Large intestine (tissue), 3 donors: Measurements from ENCODE around the gene CDH13. TPM values are rescaled to one million over a fixed set of nuclear protein-coding genes. Genes with fewer than 3 reads are reported as not detected.

Source experiments
- DNase-seq, 2 donors: peaks; one replicate each; pipeline versions ENCODE4 v3.0.0 to v3.0.0-alpha.2; 2013
- H3K27ac ChIP-seq: one replicate; pipeline ENCODE4 v1.5.1; 2013; ENCODE audit warnings: low read length
- H3K27me3 ChIP-seq: 2 replicates; pipeline ENCODE4 v1.6.1; 2013; ENCODE audit warnings: low read length; ENCODE audit not compliant: control insufficient read depth, insufficient read depth
- H3K36me3 ChIP-seq: 2 replicates; pipeline ENCODE4 v1.6.1; 2013; ENCODE audit warnings: low read length; ENCODE audit not compliant: control insufficient read depth, insufficient read depth
- H3K4me1 ChIP-seq: one replicate; pipeline ENCODE4 v1.6.1; 2013; ENCODE audit warnings: low read length; ENCODE audit not compliant: control insufficient read depth, insufficient read depth
- H3K4me3 ChIP-seq: one replicate; pipeline ENCODE4 v1.5.1; 2013; ENCODE audit warnings: low read length
- H3K9me3 ChIP-seq: one replicate; pipeline ENCODE4 v1.6.1; 2013; ENCODE audit warnings: mild to moderate bottlenecking, low read depth, low read length, moderate library complexity; ENCODE audit not compliant: control insufficient read depth
- WGBS: methylation state at CpG from one replicate; pipeline ENCODE4 v1.1.5; 2013; ENCODE audit warnings: low lambda C conversion rate; ENCODE audit not compliant: insufficient coverage; 5-methylcytosine and 5-hydroxymethylcytosine counted together
- polyA plus RNA-seq: library from polyadenylated mRNA; unstranded; fragments of 120-200 nt; gene quantifications from one replicate; pipeline ENCODE4 v1.2.1, GENCODE V29; 2013

Gene CDH13
- polyA plus RNA-seq, 1 donor: 17.1 TPM

DNA sequence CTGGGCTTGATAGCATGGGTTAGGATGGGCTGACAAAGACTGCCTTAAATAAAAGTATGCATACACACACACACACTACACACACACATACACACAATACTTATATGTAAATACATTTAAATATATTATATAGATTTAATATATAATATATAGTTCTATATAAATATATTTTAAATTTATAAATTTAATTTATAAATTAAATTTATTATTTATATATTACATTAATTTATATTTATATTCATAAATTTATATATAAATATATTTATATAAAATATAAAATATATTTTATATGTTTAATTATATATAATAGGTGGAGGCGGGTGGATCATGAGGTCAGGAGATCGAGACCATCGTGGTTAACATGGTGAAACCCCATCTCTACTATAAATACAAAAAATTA lies 83.2 kb downstream of the CDH13 start:
- no CpG with 5 or more reads among the region's 3 CpGs for WGBS
- DNase-seq: no peak

DNA sequence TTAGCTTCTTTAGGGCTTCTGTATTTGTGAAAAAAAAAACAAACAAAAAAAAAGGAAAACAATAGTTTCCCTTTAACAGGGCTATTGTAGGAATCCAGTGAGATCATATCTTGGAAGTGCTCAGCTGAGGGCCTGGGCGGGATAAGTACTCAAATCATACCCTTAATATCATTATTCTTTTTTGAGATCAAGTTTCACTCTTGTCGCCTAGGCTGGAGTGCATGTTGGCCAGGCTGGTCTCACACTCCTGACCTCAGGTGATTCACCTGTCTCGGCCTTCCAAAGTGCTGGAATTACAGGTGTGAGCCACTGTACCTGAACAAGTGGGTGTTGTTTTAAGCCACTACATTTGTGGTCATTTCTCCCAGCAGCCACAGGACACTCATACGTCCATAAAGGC lies 87.0 kb downstream of the CDH13 start:
- H3K36me3 ChIP-seq: no peaks in the 10 kb centered on the region
- H3K27me3 ChIP-seq: no peaks in the 10 kb centered on the region
- no peaks in the 10 kb centered on the region for H3K4me1 ChIP-seq
- no peaks in the 10 kb centered on the region for H3K9me3 ChIP-seq
- H3K27ac ChIP-seq: no peak overlapping the region
- no peak for DNase-seq
- no CpG with 5 or more reads among the region's 4 CpGs for WGBS
- H3K4me3 ChIP-seq: no peak overlapping the region

More for the DNA sequence above, 83.2 kb downstream of the CDH13 start:
- Histone ChIP-seq H3K9me3 (no peaks in the 10 kb centered on the region), H3K36me3 (no peaks in the 10 kb centered on the region), H3K27me3 (no peaks in the 10 kb centered on the region), H3K4me1 (no peaks in the 10 kb centered on the region), H3K27ac (no peak overlapping the region), H3K4me3 (no peak overlapping the region)

DNA sequence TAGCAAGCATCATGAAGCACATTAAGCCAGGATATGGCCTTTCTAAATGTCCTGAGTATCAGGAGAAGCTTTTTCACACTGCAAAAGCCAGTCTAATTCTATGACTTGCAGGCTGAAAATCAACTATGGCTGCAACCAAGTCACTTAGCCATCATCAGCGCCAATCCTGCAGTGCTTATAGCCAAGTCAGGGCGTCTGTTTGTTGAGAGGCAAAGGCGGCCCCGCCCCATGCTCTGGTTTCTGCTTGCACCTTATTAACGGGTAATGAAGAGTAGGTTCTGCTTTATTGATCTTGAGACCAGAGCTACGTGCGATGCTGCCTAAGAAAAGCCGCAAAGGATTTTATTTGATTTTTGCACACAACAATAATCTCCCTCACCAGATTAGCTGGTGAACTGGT lies 88.4 kb downstream of the CDH13 start:
- H3K4me3 ChIP-seq: no peak overlapping the region
- no peaks in the 10 kb centered on the region for H3K36me3 ChIP-seq
- WGBS: 80% methylated on average over 1 of the region's 8 CpGs
- peak in 1 of 2 donors; percentile 8 for DNase-seq
- no peaks in the 10 kb centered on the region for H3K27me3 ChIP-seq
- no peak overlapping the region for H3K27ac ChIP-seq
- H3K9me3 ChIP-seq: no peaks in the 10 kb centered on the region
- no peaks in the 10 kb centered on the region for H3K4me1 ChIP-seq

DNA sequence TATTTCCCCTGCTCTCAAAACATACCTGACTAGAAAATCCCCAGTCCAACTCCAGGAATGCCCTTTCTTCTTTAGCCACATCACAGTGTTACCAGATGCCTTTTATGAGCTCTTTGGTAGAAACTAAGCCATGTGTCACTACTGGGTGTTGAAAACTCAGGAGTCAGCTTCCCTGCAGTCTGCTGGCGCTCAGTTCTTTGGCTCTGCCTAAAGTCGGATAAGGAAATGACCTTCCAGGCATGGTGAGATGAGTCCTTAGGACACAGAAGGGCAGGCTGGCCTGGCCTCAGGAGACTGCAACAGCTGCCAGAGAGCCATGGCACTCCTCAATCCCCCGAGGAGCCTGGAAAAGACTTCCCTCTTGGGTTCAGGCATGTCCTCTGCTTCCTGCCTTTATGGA lies 89.1 kb downstream of the CDH13 start:
- no CpG with 5 or more reads among the region's 3 CpGs for WGBS
- H3K4me1 ChIP-seq: no peaks in the 10 kb centered on the region
- DNase-seq: no peak
- no peak overlapping the region for H3K27ac ChIP-seq
- no peaks in the 10 kb centered on the region for H3K36me3 ChIP-seq
- H3K9me3 ChIP-seq: no peaks in the 10 kb centered on the region
- H3K27me3 ChIP-seq: no peaks in the 10 kb centered on the region
- no peak overlapping the region for H3K4me3 ChIP-seq

DNA sequence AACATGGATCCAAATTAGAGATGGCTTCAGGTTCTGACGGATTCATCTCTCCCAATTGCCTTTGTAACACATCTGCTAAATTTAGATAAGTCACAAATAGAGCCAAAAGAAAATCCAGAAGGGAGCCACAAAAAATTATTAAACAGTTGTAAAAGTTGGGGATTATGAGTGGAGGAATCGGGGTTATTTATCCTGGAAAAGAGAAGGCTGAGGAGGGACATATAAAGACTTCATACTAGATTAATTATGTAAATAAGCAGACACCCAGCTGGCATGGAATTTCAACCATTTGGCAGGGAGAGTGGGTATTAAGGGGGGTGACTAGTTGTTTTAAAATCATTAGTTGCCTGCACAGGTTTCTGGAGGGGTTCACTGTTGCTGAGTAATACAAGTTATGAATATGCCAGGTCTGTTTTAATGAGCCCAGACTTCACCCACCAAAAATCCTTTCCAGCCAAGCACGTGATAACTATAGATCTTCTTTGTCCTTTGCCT lies 89.6 kb downstream of the CDH13 start:
- no peak overlapping the region for H3K27ac ChIP-seq
- WGBS: 100% methylated on average over 1 of the region's 3 CpGs
- DNase-seq: no peak

DNA sequence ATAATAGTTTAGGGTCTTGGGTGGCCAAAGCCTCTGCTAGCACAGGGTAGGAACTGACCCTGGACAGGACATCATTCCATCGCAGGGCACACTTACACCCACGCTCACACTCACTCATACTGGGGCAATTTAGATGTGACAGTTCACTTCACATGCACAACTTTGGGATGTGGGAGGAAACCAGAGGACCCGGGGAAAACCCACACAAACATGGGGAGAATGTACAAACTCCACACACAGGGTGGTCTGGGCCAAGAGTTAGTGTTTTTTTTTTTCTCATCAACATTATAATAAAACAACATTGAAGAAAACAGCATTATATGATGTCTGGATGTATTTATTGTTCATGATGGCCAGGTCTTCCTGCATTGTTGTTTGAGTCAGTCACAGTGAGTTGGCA lies 93.6 kb downstream of the CDH13 start:
- no peaks in the 10 kb centered on the region for H3K9me3 ChIP-seq
- H3K4me3 ChIP-seq: no peak overlapping the region
- WGBS: 100% methylated on average over 1 of the region's 3 CpGs
- H3K36me3 ChIP-seq: no peaks in the 10 kb centered on the region
- DNase-seq: no peak
- no peaks in the 10 kb centered on the region for H3K27me3 ChIP-seq
- H3K4me1 ChIP-seq: no peaks in the 10 kb centered on the region
- H3K27ac ChIP-seq: no peak overlapping the region

More for the DNA sequence above, 89.6 kb downstream of the CDH13 start:
- Histone ChIP-seq H3K4me1 (no peaks in the 10 kb centered on the region), H3K36me3 (no peaks in the 10 kb centered on the region), H3K9me3 (no peaks in the 10 kb centered on the region), H3K4me3 (no peak overlapping the region), H3K27me3 (no peaks in the 10 kb centered on the region)

DNA sequence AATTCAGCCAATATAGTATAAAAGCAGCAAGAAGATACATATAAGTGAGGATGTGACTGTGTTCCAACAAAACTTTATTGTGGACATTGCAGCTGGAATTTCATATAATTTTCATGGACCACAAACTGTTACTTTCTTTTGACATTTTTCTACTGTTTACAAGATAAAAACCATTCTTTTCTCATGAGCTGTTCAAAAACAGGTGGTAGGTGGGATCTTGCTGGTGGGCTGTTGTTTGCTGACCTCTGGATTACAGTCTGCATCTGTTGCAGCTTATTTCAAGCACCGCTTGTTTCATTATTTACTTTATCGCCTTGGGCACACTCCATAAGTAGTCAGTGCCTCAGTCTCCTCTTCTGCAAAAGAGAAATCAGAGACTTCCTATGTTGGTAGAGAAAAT lies 99.5 kb downstream of the CDH13 start:
- Histone ChIP-seq H3K9me3 (no peaks in the 10 kb centered on the region), H3K27ac (no peak overlapping the region), H3K27me3 (no peaks in the 10 kb centered on the region), H3K4me1 (no peaks in the 10 kb centered on the region), H3K36me3 (no peaks in the 10 kb centered on the region), H3K4me3 (no peak overlapping the region)
- DNase-seq: no peak
- WGBS: 100% methylated on average over 1 of the region's 2 CpGs

DNA sequence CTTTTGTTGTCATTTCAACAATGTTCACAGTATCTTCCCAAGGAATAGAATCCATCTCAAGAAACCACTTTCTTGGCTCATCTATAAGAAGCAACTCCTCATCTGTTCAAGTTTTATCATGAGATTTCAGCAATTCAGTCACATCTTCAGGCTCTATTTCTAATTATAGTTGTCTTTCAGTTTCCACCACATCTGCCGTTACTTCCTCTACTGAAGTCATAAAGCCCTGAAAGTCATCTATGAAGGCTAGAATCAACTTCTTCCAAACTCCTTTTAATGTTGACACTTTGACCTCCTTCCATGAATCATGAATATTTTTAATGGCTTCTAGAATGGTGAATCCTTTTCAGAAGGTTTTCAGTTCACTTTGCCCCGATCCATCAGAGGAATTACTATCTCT lies 102.1 kb downstream of the CDH13 start:
- Histone ChIP-seq H3K4me3 (no peak overlapping the region), H3K4me1 (no peaks in the 10 kb centered on the region), H3K9me3 (no peaks in the 10 kb centered on the region), H3K27me3 (no peaks in the 10 kb centered on the region), H3K36me3 (no peaks in the 10 kb centered on the region), H3K27ac (no peak overlapping the region)
- no peak for DNase-seq
- WGBS: 100% methylated on average over 1 of the region's 2 CpGs

DNA sequence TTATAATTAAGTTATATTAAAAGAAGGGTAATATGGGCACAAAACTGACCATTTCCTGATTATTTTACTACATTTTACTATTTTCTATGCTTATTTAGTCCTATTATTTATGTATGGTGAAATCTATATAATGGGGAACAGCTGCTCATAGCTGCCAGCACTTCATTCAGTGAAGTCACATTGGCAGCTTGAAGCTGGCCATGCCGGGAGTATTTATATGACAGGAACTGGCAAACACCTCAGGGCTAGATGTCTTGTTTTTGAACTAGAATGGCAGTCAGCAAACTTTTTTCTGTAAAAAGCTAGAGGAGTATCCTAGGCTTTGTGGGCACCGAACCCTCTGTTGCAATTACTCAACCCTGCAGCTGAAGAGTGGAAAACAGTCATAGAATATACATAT lies 104.1 kb downstream of the CDH13 start:
- DNase-seq: no peak
- Histone ChIP-seq H3K4me3 (no peak overlapping the region), H3K27me3 (no peaks in the 10 kb centered on the region), H3K36me3 (no peaks in the 10 kb centered on the region), H3K9me3 (no peaks in the 10 kb centered on the region), H3K4me1 (no peaks in the 10 kb centered on the region), H3K27ac (no peak overlapping the region)
- no CpG with 5 or more reads among the region's 2 CpGs for WGBS

DNA sequence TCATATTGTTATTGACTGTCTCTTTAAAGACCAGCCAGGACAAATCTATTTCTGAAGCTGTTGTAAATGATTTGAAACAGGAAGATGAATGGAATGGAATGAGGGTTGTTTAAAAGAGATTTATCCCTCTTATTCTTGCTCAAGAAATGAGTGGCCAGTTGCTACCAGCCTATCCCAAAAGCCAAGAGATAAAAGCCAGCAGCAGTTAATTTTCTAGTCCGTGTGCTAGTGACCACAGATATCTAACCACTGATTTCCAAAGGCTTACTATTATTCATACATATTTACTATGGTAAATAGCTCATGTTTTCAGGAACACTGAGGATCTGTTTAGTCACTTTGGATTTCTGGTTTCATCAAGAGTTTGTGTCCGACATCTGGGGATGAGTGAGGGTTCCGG lies 105.7 kb downstream of the CDH13 start:
- H3K4me3 ChIP-seq: no peak overlapping the region
- DNase-seq: no peak
- no peaks in the 10 kb centered on the region for H3K27me3 ChIP-seq
- H3K4me1 ChIP-seq: no peaks in the 10 kb centered on the region
- WGBS: 83% methylated on average over 1 of the region's 3 CpGs
- H3K27ac ChIP-seq: no peak overlapping the region
- no peaks in the 10 kb centered on the region for H3K9me3 ChIP-seq
- H3K36me3 ChIP-seq: no peaks in the 10 kb centered on the region

DNA sequence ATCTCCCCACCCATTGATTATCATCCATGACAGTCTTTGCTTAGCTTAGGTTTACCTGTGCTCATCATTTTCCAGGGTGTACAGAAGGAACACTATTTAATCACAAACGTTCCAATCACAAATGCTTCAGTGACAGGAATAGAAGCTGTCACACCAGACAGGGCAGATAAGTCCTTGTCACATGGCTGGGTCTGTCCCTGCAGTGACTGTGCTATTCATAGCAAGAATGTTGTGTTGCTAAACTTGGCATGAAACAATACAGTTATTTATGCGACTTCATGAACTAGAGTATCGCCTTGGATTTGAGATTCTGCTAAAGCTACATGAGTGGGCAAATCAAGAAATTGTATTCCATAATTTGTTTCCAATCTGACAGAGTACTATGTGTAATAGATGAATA lies 108.4 kb downstream of the CDH13 start:
- Histone ChIP-seq H3K4me1 (no peaks in the 10 kb centered on the region), H3K36me3 (no peaks in the 10 kb centered on the region), H3K4me3 (no peak overlapping the region), H3K27ac (no peak overlapping the region), H3K27me3 (no peaks in the 10 kb centered on the region), H3K9me3 (no peaks in the 10 kb centered on the region)
- DNase-seq: no peak
- no CpG with 5 or more reads among the region's 3 CpGs for WGBS
